GM10266 (cell line): ENCODE measurements around the gene PRKCD.

Experiments used
- DNase-seq: peaks from one replicate; pipeline ENCODE4 v3.0.0; 2012; ENCODE audit errors: extremely low spot score
- TF ChIP-seq, protein P1 (sequence below): IDR thresholded peaks from 2 replicates; pipeline ENCODE4 v1.5.1; 2012; ENCODE audit warnings: mild to moderate bottlenecking, low read depth; ENCODE audit not compliant: control insufficient read depth, insufficient read depth; ENCODE audit errors: missing control alignments

PRKCD gene

DNA sequence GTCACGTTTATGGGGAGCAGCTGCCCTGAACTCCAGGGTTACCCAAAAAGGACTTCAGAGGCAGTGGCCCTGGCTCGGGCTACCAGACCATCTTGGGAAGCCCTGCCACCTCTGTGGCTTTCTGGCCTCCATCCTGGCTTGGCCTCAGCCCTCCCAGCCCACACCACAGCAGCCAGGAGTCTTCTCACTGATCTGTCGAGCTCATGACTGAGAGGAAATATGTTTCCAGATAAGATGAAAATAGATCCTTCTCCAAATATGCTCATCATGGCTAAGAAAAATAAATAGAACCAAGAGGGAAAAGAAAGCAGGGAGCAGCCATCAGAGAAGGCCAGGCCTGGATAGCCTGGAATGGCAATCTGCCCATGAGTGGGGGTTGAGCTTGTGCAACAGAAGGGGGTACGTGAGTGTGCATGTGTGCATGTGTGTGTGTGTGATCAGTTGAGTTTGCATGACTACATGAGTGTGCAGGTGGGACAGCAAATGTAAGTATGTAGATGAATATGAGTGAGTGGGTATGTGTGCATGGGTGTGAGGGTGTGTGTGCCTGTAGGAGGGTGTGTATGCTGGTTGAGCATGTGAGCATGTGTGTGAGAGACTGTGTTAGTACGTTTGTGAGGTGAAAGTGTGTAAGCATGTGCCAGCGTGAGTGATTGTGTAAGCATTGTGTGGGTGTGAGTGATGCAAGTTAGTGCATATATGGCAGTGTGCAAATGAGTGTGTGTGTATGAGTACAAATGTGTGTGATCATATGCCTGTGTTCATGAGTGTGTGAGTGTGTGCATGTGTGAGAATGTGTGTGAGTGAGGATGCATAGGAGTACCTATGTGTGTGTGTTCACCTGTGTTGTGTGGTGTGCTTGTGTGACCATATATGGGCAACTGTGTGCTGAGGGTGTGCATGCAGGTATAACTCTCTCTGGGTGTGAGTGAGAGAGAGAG is 20.8 kb upstream of the PRKCD start:
- DNase-seq, result no peak
- TF ChIP-seq, protein P1, sequence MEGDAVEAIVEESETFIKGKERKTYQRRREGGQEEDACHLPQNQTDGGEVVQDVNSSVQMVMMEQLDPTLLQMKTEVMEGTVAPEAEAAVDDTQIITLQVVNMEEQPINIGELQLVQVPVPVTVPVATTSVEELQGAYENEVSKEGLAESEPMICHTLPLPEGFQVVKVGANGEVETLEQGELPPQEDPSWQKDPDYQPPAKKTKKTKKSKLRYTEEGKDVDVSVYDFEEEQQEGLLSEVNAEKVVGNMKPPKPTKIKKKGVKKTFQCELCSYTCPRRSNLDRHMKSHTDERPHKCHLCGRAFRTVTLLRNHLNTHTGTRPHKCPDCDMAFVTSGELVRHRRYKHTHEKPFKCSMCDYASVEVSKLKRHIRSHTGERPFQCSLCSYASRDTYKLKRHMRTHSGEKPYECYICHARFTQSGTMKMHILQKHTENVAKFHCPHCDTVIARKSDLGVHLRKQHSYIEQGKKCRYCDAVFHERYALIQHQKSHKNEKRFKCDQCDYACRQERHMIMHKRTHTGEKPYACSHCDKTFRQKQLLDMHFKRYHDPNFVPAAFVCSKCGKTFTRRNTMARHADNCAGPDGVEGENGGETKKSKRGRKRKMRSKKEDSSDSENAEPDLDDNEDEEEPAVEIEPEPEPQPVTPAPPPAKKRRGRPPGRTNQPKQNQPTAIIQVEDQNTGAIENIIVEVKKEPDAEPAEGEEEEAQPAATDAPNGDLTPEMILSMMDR, result no peak

DNA sequence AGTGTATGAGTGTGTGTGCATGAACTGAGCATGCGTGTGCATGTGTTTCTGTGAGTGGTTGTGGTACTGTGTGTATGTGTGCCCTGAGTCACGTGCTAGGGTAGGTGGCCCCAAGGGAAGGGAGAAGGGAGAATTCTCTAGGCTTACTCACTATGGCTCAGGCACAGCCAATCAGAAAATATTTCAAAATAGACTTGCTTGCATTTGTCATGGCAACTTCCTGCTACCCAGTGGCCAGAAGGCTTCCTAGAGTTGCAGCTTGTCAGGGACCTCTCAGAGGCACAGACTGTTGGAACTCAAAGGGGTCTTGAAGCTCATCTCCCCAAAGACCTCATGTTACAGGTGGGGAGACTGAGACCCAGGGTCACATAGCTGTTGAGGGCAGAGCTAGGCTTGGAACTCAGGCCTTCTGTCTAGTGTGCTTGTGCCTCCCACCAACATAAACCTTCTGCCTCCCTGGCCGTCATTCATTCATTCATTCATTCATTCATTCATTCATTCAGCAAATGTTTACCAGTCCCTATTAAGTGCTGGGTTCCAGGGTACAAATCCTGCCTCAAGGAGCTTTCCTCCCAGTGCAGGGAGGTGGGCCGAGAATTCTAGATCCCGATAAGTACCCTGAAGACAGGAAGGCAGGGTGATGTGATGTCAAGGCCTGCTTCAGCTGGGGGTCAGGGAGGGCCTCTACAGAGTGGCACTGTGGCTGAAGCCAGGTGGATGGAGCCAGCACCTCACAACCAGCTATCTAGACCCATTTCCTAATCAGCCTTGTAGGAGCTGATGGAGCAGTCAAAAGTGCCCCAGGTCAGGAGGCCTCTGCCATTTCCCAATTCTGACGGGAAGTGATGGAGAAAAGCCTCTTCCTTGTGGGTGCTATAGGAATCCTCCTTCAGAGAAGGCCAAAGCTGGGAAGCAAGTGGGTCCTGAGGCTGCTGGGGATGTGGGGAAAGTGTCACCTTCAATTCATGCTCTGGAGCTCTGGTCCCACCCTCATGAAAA is 19.9 kb upstream of the PRKCD start:
- no peak for DNase-seq
- TF ChIP-seq, protein P1, result no peak

- no peak for DNase-seq
- TF ChIP-seq, protein P1, result no peak
These were observed 18.0 kb upstream of the PRKCD start for GRCh38 chr3:53142986-53143385.

DNA sequence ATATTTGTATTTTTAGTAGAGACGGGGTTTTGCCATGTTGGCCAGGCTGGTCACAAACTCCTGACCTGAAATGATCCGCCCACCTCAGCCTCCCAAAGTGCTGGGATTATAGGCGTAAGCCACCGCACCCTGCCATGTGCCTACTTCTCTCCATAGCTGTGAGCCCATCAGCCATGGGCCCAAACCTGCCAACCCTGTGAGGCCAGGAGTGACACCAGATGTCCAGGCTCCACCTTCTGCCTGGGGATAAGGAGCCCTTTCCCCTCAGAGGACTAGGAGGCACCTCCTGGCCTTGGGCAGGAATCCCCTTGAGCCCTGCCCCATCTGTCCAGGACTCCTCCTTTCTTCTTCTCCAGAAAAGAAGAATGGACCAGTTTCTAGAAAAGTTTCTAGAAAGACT is 16.6 kb upstream of the PRKCD start:
- DNase-seq, result no peak
- TF ChIP-seq, protein P1, result no peak

DNA sequence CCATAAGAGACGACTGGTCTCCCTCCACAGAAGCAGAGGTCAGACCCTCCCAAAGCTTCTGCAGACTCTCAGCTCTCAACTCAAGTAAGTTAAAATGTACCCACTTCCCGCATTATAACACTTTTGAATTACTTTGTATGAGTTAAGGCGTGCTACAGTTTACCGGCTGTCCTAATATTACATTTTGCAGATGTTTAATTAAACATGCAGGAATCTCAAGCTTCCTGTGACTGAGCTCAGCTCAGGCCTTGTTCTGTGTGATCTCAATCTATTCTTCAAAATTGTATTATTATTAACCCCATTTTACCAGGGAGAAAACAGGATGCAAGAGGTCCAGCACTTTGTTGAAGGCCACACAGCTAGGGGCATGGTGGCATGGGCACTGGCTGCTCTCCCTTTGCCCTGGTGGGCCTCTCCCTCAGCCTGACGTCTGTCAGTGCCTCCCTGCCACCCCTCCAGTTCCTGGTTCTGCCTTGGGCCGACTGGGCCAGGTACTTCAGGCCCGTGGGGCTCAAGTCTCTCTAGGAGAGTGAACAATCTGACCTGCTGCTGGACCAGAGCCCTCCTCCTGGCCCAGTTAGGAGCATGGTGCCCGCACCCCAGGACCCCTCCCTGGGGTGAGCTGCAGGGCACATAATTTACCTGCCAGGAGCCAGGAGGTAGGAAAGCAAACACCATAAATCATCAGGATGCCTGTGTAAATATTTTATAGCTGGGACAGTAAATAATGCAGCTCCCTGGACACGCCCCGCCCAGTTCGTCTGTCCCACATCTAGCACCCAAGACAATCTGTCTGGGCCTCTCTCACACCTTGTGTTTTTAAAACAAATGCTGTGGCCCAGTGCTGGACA is 15.9 kb upstream of the PRKCD start:
- no peak for DNase-seq
- TF ChIP-seq, protein P1, result no peak

GRCh38 chr3:53145713-53146080 is 15.3 kb upstream of the PRKCD start:
- DNase-seq, result no peak
- TF ChIP-seq, protein P1, result no peak
